ENCODE results near the gene SSRP1.

The SSRP1 gene

GRCh38 chr11:57375490-57375889 lies 39.8 kb upstream of the SSRP1 start:
- Histone ChIP-seq H3K27ac (ENCODE audit: low read length) (no peak overlapping the region), H3K36me3 (replicated peaks; ENCODE audit: insufficient read depth, low read length) (no peaks in the 10 kb centered on the region), H3F3A (ENCODE audit: insufficient read depth, low read length) (no peaks in the 10 kb centered on the region), H3K79me2 (ENCODE audit: low read length) (no peaks in the 10 kb centered on the region), H3K9ac (ENCODE audit: low read length) (no peak overlapping the region), H3K9me2 (replicated peaks; ENCODE audit: insufficient read depth, low read length) (no peaks in the 10 kb centered on the region), H3K4me2 (ENCODE audit: low read depth, low read length) (no peak overlapping the region), H3K4me3 (ENCODE audit: low read length) (no peak overlapping the region), H3K9me3 (replicated peaks; ENCODE audit: insufficient read depth, low read length) (no peaks in the 10 kb centered on the region), H4K20me1 (ENCODE audit: insufficient read depth, low read length) (no peaks in the 10 kb centered on the region), H3K4me1 (ENCODE audit: low read length) (no peaks in the 10 kb centered on the region), H3K27me3 (replicated peaks; ENCODE audit: insufficient read depth, low read length) (peaks cover 11% of the 10 kb centered on the region; the same call in 1 of the 2 replicates), H2AFZ (ENCODE audit: low read length) (no peak overlapping the region)
- no peak for DNase-seq
- no peak for TF ChIP-seq EZH2phosphoT487 (IDR thresholded peaks at IDR 0.05; ENCODE audit: low read length)
- TF ChIP-seq, protein P1, sequence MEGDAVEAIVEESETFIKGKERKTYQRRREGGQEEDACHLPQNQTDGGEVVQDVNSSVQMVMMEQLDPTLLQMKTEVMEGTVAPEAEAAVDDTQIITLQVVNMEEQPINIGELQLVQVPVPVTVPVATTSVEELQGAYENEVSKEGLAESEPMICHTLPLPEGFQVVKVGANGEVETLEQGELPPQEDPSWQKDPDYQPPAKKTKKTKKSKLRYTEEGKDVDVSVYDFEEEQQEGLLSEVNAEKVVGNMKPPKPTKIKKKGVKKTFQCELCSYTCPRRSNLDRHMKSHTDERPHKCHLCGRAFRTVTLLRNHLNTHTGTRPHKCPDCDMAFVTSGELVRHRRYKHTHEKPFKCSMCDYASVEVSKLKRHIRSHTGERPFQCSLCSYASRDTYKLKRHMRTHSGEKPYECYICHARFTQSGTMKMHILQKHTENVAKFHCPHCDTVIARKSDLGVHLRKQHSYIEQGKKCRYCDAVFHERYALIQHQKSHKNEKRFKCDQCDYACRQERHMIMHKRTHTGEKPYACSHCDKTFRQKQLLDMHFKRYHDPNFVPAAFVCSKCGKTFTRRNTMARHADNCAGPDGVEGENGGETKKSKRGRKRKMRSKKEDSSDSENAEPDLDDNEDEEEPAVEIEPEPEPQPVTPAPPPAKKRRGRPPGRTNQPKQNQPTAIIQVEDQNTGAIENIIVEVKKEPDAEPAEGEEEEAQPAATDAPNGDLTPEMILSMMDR (IDR thresholded peaks at IDR 0.05; ENCODE audit: low read length): no peak
- TF ChIP-seq EZH2 (optimal IDR thresholded peaks at IDR 0.05; ENCODE audit: low read depth, low read length): no peak

DNA sequence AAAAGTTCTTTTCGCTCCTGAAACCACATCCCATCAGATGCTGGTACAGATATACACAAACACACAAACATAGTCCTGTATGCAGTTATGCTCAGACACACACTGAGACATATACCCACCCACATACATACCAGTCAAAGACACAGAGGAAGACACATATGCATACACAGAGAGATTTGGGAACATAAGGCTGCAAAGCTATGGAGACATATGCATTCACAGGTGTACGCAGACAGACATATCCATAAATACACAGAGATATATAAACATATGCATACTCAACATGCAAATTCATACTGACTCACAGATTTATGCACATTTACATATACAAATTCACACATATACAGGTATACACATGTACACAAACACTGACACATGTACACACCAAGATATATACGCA lies 39.3 kb upstream of the SSRP1 start:
- no peaks in the 10 kb centered on the region for H3K9me3 ChIP-seq (replicated peaks; ENCODE audit: insufficient read depth, low read length)
- H2AFZ ChIP-seq (ENCODE audit: low read length): no peak overlapping the region
- H3K27ac ChIP-seq (ENCODE audit: low read length): no peak overlapping the region
- H3K4me2 ChIP-seq (ENCODE audit: low read depth, low read length): no peak overlapping the region
- H3K4me3 ChIP-seq (ENCODE audit: low read length): no peak overlapping the region
- peaks cover 11% of the 10 kb centered on the region; the same call in 1 of the 2 replicates for H3K27me3 ChIP-seq (replicated peaks; ENCODE audit: insufficient read depth, low read length)
- no peaks in the 10 kb centered on the region for H3F3A ChIP-seq (ENCODE audit: insufficient read depth, low read length)
- H3K79me2 ChIP-seq (ENCODE audit: low read length): no peaks in the 10 kb centered on the region
- DNase-seq: no peak
- no peaks in the 10 kb centered on the region for H4K20me1 ChIP-seq (ENCODE audit: insufficient read depth, low read length)
- no peaks in the 10 kb centered on the region for H3K4me1 ChIP-seq (ENCODE audit: low read length)
- H3K9ac ChIP-seq (ENCODE audit: low read length): no peak overlapping the region
- no peaks in the 10 kb centered on the region for H3K9me2 ChIP-seq (replicated peaks; ENCODE audit: insufficient read depth, low read length)
- TF ChIP-seq EZH2 (optimal IDR thresholded peaks at IDR 0.05; ENCODE audit: low read depth, low read length): no peak
- TF ChIP-seq EZH2phosphoT487 (IDR thresholded peaks at IDR 0.05; ENCODE audit: low read length): no peak
- TF ChIP-seq, protein P1 (IDR thresholded peaks at IDR 0.05; ENCODE audit: low read length): no peak
- no peaks in the 10 kb centered on the region for H3K36me3 ChIP-seq (replicated peaks; ENCODE audit: insufficient read depth, low read length)

DNA sequence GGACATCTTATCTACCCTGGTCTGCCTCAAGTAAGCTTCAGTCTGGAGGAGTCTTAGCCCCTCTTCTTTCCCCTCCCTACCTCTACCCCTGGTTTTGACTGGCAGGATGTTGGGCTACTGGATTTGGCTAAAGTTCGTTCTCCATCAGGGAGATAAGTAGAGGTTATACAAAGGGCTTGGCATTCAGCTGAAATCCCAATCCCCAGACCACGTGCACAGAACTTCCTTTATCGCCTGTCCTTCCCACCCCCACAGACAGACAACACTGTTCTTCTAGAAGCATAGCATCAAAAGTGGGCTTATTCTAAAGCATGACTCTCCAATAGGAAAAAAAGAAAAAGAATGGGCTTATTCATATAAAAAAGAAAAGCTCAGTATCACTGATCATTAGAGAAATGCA lies 37.5 kb upstream of the SSRP1 start:
- H3K36me3 ChIP-seq (replicated peaks; ENCODE audit: insufficient read depth, low read length): no peaks in the 10 kb centered on the region
- no peak overlapping the region for H3K9ac ChIP-seq (ENCODE audit: low read length)
- DNase-seq: no peak
- H3K27me3 ChIP-seq (replicated peaks; ENCODE audit: insufficient read depth, low read length): 0 out of 2 replicates have a peak, but pooled peaks cover 4% of the 10 kb centered on the region
- H3K4me3 ChIP-seq (ENCODE audit: low read length): no peak overlapping the region
- H3K9me3 ChIP-seq (replicated peaks; ENCODE audit: insufficient read depth, low read length): no peaks in the 10 kb centered on the region
- H3K4me2 ChIP-seq (ENCODE audit: low read depth, low read length): no peak overlapping the region
- no peak overlapping the region for H3K27ac ChIP-seq (ENCODE audit: low read length)
- H3K4me1 ChIP-seq (ENCODE audit: low read length): no peaks in the 10 kb centered on the region
- H2AFZ ChIP-seq (ENCODE audit: low read length): no peak overlapping the region
- no peaks in the 10 kb centered on the region for H3K9me2 ChIP-seq (replicated peaks; ENCODE audit: insufficient read depth, low read length)
- TF ChIP-seq EZH2phosphoT487 (IDR thresholded peaks at IDR 0.05; ENCODE audit: low read length): no peak
- TF ChIP-seq EZH2 (optimal IDR thresholded peaks at IDR 0.05; ENCODE audit: low read depth, low read length): no peak
- TF ChIP-seq, protein P1 (IDR thresholded peaks at IDR 0.05; ENCODE audit: low read length): no peak
- H4K20me1 ChIP-seq (ENCODE audit: insufficient read depth, low read length): no peaks in the 10 kb centered on the region
- H3K79me2 ChIP-seq (ENCODE audit: low read length): no peaks in the 10 kb centered on the region
- H3F3A ChIP-seq (ENCODE audit: insufficient read depth, low read length): no peaks in the 10 kb centered on the region

All from MM.1S (cell line).